CD1c-positive myeloid dendritic cell (primary cell): ENCODE results near the gene PRAMEF20.
A peak's percentile ranks its signal among the peaks of the same experiment; 100 is the strongest.
"Not testable (repeated sequence)": the region's sequence is repeated elsewhere in the genome, so short reads cannot be mapped to it uniquely, and the experiment has no call there.

Experiments used
- DNase-seq: peaks from one replicate; pipeline ENCODE4 v3.0.0-alpha.2; 2016; ENCODE audit errors: extremely low spot score

Gene PRAMEF20

DNA sequence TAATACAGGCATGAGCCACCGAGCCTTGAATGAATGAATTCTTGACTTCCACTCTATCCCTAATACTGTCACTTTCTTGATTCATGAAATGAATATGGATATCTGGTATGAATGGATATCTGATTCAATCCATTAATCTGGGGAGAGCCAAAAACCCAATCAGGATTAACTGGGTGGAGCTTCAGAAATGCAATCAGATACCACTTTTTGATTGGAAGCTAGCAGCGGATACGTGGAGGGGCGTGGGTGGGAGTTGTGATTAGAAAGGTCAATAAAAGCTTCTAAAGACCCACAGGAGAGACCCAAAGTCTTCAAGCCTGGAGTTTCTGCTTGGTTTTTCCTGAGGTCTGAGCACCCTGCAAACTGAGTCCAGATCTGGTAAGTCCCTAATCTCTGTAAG lies at the start of gene PRAMEF20:
Gene PRAMEF20 (plus strand): TSS at position 301 of the 400 bp plus-strand sequence. CDS start 5,905 bp downstream, outside the sequence.
- not testable (repeated sequence) for DNase-seq

- not testable (repeated sequence) for DNase-seq
Observed at GRCh38 chr1:13362364-13362763, 47.9 kb upstream of the PRAMEF20 start.

- not testable (repeated sequence) for DNase-seq
Observed at GRCh38 chr1:13364928-13365327, 45.3 kb upstream of the PRAMEF20 start.

DNA sequence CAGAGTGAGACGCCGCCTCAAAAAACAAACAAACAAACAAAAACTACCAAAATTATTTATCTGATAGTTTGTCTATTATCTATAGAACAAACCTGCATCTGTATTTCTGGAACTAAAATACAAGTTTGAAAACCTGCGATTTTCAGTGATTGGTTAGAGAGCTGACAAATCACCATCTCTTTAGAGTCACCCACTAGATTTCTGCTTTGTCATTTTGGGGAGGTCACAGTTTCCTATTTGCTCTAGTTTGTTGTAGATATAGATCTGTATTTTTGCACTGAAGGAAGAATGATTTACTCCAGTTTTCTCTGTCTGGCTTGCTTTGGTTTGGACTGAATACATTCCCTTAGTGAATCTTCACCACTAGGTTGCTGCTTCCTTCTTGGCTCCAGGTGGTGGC lies 43.7 kb upstream of the PRAMEF20 start:
- DNase-seq, result not testable (repeated sequence)

GRCh38 chr1:13368544-13368943 lies 41.7 kb upstream of the PRAMEF20 start:
- peak; percentile 3 for DNase-seq

- DNase-seq, result not testable (repeated sequence)
Observed at GRCh38 chr1:13378983-13379382, 31.3 kb upstream of the PRAMEF20 start.

- DNase-seq, result not testable (repeated sequence)
Observed at GRCh38 chr1:13380380-13380779, 29.9 kb upstream of the PRAMEF20 start.

DNA sequence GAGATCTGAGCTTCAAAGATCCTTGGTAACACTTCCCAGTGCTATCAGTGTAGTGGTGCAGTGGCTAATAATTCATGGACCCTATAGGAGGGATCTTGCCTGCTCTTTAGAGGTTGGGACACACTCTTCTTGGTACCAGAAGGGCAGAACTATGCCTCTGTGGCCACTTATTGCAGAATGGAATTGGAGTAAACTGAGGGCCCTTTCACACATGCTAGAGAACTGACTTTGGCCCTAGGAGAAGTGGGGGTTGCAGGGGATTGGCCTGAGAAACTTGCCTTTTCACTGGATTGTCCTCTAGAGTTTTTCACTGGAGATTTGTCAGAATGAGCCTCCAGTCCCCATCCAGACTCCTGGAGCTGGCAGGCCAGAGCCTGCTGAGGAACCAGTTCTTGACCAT lies 20.9 kb upstream of the PRAMEF20 start, which contains the start of gene PRAMEF17:
Gene PRAMEF17 (plus strand): TSS at position 301 of the 400 bp plus-strand sequence. CDS start 26 bp downstream, at position 327.
- DNase-seq, result not testable (repeated sequence)

DNA sequence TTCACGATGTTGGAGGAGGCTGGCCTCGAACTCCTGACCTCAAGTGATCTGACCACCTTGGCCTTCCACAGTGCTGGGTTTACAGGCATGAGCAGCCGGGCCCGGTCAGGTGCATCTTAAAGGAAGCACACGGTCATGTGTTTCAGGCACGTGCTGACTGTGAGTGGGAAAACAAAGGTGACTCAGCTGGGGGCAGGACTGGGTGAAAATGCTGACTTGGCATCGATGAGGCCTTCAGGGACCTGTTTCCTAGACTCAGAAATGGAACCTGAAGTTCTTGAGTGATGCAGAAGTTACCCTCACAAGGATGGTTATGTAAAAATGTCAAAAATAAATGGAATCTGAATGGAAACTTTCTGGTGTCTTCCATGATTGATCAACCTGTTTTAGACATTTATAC lies 17.2 kb upstream of the PRAMEF20 start:
- not testable (repeated sequence) for DNase-seq

GRCh38 chr1:13394761-13395160 lies 15.5 kb upstream of the PRAMEF20 start:
- DNase-seq, result not testable (repeated sequence)

GRCh38 chr1:13395311-13395710 lies 14.9 kb upstream of the PRAMEF20 start:
- not testable (repeated sequence) for DNase-seq

GRCh38 chr1:13407811-13408210 lies 2.4 kb upstream of the PRAMEF20 start:
- no peak for DNase-seq

DNA sequence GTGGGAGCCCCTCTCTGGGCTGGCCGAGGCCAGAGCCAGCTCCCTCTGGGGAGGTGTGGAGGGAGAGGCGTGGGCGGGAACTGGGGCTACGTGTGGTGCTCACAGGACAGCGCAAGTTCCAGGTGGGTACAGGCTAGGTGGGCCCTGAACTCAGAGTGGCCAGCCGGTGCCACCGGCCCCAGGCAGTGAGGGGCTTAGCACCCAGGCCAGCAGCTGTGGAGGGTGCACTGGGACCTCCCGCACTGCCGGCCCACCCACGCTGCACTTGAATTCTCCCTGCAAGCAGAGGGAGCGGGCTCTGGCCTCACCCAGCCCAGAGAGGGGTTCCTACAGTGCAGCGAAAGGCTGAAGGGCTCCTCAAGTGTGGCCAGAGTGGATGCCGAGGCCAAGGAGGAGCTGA lies 20.2 kb downstream of the PRAMEF20 start:
- DNase-seq, result no peak

- no peak for DNase-seq
Observed at GRCh38 chr1:13432251-13432650, 22.0 kb downstream of the PRAMEF20 start.

DNA sequence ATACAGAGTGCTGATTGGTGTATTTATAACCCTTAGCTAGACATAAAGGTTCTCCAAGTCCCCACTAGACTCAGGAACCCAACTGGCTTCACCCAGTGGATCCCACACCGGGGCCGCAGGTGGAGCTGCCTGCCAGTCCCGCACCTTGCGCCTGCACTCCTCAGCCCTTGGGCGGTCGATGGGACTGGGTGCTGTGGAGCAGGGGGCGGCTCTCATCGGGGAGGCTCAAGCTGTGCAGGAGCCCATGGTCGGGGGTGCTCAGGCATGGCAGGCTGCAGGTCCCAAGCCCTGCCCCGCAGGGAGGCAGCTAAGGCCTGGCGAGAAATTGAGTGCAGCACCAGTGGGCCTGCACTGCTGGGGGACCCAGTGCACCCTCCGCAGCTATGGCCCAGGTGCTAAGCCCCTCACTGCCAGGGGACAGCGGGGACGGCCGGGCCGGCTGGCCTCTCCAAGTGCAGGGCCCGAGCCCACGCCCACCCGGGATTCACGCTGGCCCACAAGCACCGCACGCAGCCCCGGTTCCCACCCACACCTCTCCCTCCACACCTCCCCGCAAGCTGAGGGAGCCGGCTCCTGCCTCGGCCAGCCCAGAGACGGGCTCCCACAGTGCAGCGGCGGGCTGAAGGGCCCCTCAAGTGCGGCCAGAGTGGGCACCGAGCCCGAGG lies 23.6 kb downstream of the PRAMEF20 start:
- DNase-seq, result not testable (repeated sequence)

DNA sequence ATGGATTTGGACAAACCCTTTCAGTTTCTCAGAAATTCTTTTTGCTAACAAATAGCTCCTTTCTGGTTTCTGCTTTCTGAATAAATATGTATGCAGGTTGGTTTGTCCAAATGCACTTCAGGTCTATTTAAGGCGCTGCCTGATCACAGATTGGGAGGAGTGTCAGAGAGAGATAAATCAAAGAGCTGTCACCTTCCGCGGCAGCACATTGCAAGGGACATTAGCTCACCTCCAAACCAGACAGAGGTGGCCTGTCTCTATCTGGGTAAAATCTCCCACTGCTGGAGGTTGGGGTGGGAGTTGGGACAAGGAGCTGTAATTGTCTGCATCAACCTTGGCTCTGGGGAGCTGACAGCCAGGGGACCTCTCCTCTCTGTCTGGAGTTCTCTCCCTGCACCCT lies 25.2 kb downstream of the PRAMEF20 start:
- no peak for DNase-seq

- DNase-seq, result not testable (repeated sequence)
Observed at GRCh38 chr1:13439104-13439783, 29.0 kb downstream of the PRAMEF20 start.

DNA sequence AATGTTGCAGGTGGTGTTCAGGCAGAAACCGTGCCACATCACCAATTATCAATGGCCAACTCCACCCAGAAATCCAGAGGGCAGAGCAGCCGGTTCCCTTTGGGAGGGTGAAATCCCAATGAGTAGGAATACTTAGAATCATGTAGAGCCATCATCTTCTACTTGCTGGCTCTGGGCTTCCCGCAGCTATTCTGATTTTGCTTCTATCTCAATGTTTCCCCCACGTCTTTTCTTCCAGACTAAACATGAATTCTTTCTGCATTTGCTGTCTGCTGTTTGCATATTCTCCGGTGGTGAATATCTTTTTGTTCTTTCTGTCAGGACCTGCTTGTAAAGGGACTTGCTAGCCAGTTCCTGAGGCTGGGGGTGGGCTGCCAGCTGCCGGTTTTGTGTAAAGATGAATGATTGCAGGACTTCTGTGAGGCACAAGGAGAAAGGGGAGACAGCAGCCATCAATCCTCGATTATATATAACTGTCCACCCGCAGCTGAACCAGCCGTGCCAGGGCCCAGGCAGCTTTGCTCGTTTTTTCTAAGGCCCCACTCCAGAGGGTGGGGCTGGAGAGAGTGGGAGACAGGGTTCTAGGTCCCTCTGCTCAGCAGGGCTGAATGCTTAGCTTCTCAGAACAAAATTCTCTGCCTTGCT lies 33.2 kb downstream of the PRAMEF20 start:
- no peak for DNase-seq

DNA sequence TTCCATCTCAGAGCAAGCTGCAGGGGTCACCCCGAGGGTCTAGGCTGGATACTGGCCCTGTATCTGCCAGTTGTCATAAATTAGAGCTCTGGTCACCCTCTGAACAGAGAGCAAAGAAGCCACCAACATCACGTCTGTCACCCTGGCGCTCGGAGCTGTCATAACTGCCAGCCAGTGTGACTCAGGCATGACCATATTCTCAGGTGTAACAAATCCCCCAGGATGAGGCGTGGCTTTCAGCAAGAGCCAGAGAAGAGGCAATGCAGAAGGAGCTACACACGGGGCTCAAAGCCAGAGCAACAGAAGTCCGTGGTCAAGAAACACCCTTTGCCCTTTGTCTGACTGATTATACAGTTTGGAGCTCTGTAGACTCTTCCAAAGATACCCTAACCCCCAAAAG lies 40.0 kb downstream of the PRAMEF20 start:
- DNase-seq, result no peak

- no peak for DNase-seq
Observed at GRCh38 chr1:13451399-13451965, 41.2 kb downstream of the PRAMEF20 start.

GRCh38 chr1:13456904-13457532 lies 46.8 kb downstream of the PRAMEF20 start:
- DNase-seq, result no peak

DNA sequence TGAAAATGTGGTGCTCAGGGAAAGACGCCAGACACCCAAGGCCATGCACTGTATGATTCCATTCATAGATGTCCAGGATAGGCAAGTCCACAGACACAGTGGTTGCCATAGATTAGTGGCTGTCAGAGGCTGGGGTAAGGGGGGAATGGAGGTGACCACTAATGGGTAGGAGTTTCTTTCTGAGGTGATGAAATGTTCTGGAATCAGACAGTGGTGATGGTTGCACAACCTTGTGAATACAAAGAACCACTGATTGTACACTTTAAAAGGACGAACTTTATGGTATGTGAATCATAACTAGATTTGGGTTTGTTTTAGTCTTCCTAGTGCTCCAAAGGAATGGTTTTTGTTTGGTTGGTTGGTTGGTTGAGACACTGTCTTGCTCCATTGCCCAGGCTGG lies 51.7 kb downstream of the PRAMEF20 start:
- no peak for DNase-seq
